Activated naive CD8-positive, alpha-beta T cell treated with anti-CD3 and anti-CD28 coated beads, Interleukin-2, amount 50 U/mL, for 24 hours (primary cell): ENCODE measurements around the gene EME1.
"Not testable (repeated sequence)": the region's sequence is repeated elsewhere in the genome, so short reads cannot be mapped to it uniquely, and the experiment has no call there.

Experiments used
- ATAC-seq: fragments of 150-1000 bp; cut with Tn5 transposase; one replicate; pipeline ENCODE4 v1.10.0; 2021
- DNase-seq: peaks from one replicate; pipeline ENCODE4 v3.0.0; 2021
- H3K27ac Mint-ChIP-seq: one replicate; pipeline ENCODE4 v1.8.0; 2021; ENCODE audit warnings: mild to moderate bottlenecking, mixed read lengths
- H3K27me3 Mint-ChIP-seq: one replicate; pipeline ENCODE4 v1.8.0; 2021; ENCODE audit warnings: mixed read lengths
- H3K36me3 Mint-ChIP-seq: one replicate; pipeline ENCODE4 v1.8.0; 2021; ENCODE audit warnings: low read depth, mixed read lengths
- H3K4me1 Mint-ChIP-seq: one replicate; pipeline ENCODE4 v1.8.0; 2021; ENCODE audit warnings: mixed read lengths
- H3K4me3 Mint-ChIP-seq: one replicate; pipeline ENCODE4 v1.8.0; 2021; ENCODE audit warnings: mild to moderate bottlenecking, moderate library complexity, mixed read lengths
- H3K9me3 Mint-ChIP-seq: one replicate; pipeline ENCODE4 v1.8.0; 2021; ENCODE audit warnings: mixed read lengths

The EME1 gene

DNA sequence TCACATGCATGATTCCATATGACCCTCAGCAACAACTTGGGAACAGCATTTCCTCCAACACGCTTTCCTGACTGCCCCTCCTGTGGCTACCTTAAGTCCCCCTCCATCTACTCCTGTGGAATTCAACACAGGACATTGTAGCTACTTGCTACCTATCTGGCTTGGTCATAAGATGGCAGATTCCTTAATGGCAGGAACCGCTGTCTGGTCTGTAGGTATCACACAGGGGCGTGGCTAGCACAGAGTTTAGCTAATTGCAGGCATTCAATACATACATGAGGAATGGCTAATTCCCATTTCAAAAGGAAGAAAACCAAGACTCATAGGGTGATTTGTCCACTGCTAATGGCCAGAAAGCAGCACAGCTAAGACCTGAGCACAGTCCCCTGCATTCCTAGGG lies 15.7 kb downstream of the EME1 start:
- Mint-ChIP-seq H3K27ac (no peak overlapping the region), H3K9me3 (no peaks in the 10 kb centered on the region), H3K36me3 (peaks cover 87% of the 10 kb centered on the region), H3K4me1 (no peaks in the 10 kb centered on the region), H3K27me3 (no peaks in the 10 kb centered on the region), H3K4me3 (no peak overlapping the region)
- no peak for DNase-seq
- no peak for ATAC-seq

- DNase-seq (no peak), ATAC-seq (no peak)
- H3K36me3 Mint-ChIP-seq = peaks cover 89% of the 10 kb centered on the region
- no peaks in the 10 kb centered on the region for H3K9me3 Mint-ChIP-seq
- H3K27me3 Mint-ChIP-seq = no peaks in the 10 kb centered on the region
- peaks cover under 1% of the 10 kb centered on the region for H3K4me1 Mint-ChIP-seq
- no peak overlapping the region for H3K4me3 Mint-ChIP-seq
- no peak overlapping the region for H3K27ac Mint-ChIP-seq
Measured at GRCh38 chr17:50389534-50389933, 16.5 kb downstream of the EME1 start.

DNA sequence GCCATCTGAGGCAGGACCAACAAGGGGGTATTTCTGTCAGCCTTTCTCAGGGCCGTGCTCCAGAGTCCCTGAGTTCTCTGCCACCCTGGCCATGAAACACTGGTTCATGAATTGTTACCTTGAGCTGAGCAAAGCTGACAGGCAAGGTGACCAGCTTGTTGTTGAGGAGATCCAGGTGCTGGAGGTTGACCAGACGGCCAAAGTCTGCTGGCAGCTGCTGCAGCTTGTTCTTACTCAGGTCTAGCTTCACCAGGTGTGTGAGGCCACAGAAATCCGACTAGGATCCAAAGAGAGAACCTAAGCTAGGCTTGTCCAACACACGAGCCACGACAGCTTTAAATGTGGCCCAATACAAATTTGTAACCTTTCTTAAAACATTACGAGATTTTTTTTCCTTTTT lies 19.6 kb downstream of the EME1 start:
- DNase-seq (no peak), ATAC-seq (no peak)
- H3K27ac Mint-ChIP-seq = no peak overlapping the region
- H3K36me3 Mint-ChIP-seq = peaks cover 80% of the 10 kb centered on the region
- H3K4me1 Mint-ChIP-seq = peaks cover 22% of the 10 kb centered on the region
- no peaks in the 10 kb centered on the region for H3K9me3 Mint-ChIP-seq
- no peak overlapping the region for H3K4me3 Mint-ChIP-seq
- H3K27me3 Mint-ChIP-seq = no peaks in the 10 kb centered on the region

GRCh38 chr17:50393700-50394099 lies 20.7 kb downstream of the EME1 start:
- H3K36me3 Mint-ChIP-seq = peaks cover 70% of the 10 kb centered on the region
- H3K4me3 Mint-ChIP-seq = no peak overlapping the region
- no peaks in the 10 kb centered on the region for H3K27me3 Mint-ChIP-seq
- no peaks in the 10 kb centered on the region for H3K9me3 Mint-ChIP-seq
- ATAC-seq = no peak
- DNase-seq = no peak
- H3K4me1 Mint-ChIP-seq = peaks cover 25% of the 10 kb centered on the region
- H3K27ac Mint-ChIP-seq = no peak overlapping the region

DNA sequence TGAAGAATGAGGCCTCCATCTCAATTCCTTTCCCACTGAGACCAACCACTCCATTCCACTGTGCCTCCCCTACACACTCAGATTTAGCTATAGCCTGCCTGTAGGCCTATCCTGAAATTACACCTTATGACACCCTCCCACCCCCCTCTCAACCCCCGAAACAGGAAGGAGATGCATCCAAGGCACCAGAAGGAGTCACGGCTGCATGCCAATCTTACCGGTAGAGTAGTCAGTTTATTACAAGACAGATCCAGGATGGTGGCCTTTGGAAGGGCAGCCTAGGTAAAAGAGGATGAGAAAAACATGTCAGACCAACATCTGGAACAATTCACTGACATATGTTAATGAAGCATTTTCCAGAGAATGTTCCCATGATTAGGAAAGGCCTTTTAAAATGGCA lies 21.7 kb downstream of the EME1 start:
- Mint-ChIP-seq H3K9me3 (no peaks in the 10 kb centered on the region), H3K27me3 (no peaks in the 10 kb centered on the region), H3K27ac (peak overlapping the region; percentile 60), H3K36me3 (peaks cover 61% of the 10 kb centered on the region), H3K4me3 (peak overlapping the region; percentile 95), H3K4me1 (peaks cover 25% of the 10 kb centered on the region)
- no peak for DNase-seq
- no peak for ATAC-seq

- Mint-ChIP-seq H3K4me1 (peaks cover 25% of the 10 kb centered on the region), H3K9me3 (no peaks in the 10 kb centered on the region), H3K36me3 (peaks cover 44% of the 10 kb centered on the region), H3K27ac (peak overlapping the region; percentile 93), H3K4me3 (peak overlapping the region; percentile 95), H3K27me3 (no peaks in the 10 kb centered on the region)
- DNase-seq = peak; percentile 31
- ATAC-seq = peak; percentile 55
Measured at GRCh38 chr17:50396261-50397110, 23.5 kb downstream of the EME1 start.

DNA sequence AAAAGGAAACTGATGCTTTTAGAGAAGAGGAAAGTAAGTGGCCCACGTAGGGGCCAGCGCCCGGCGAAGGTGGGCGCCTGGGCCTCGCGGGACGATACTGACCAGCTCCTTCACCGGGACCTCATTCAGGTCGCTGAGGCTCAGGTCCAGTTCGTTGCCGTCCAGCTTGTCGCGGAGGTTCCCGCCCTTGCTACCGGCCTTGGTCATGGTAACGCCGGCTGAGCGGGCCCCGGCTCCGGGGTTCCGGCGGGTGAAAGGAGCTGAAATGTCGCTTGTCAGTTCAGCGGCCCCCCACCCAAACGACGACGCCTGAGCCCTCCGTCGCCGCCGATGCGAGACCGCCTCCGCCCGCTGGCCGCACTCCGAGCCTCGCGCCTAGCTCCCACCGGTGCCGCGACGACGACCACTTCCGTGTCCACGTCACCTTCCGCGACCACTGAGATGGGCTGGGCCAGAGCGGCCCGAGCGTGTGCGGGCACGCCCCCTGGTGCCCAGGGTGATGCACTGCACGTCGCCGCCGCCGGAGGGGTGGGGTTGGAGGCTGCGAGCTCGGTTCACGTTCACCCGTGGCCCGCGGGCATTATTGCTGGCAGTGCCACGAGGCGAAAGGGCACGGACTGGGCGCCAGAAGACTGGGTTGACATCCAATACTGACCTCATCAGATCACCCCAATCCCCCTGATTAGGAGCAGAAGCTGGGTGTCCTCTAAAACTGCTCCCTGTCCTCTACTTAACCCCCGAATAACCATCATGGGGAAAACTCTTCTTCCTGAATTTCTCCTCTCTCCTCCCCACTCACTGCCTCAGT lies 24.3 kb downstream of the EME1 start, which contains the start of gene LRRC59:
Gene LRRC59 (minus strand): TSS at position 413 of the 808 bp plus-strand sequence. CDS start 206 bp downstream, at position 207.
- H3K4me1 Mint-ChIP-seq = peaks cover 25% of the 10 kb centered on the region

DNA sequence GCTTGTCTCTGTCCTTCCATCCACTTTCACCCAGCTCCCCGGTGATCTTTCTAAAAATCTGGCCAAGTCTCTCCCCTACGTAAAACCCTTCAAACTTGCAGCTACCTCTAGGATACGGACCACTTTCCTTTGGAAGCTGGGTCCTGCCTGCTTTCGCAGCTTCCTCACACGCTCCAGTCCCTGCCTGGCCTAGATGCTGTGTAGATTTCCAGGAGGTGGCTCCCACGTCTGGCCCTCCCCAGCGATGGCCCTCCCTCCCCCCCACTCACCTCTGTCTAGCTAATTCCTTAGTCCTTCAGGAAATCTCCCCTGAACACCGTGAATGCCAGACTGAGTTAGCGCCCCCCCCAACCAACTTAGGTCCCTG lies 24.9 kb downstream of the EME1 start:
- Mint-ChIP-seq H3K4me1 (peaks cover 25% of the 10 kb centered on the region), H3K4me3 (peak overlapping the region; percentile 95), H3K27me3 (peaks cover 2% of the 10 kb centered on the region)

More for the DNA sequence above, 24.3 kb downstream of the EME1 start, which contains the start of gene LRRC59:
- DNase-seq = peak; percentile 96
- H3K9me3 Mint-ChIP-seq = no peaks in the 10 kb centered on the region
- H3K27me3 Mint-ChIP-seq = no peaks in the 10 kb centered on the region
- peaks cover 38% of the 10 kb centered on the region for H3K36me3 Mint-ChIP-seq
- peak within 1 kb of the TSS; percentile 93 for H3K27ac Mint-ChIP-seq
- ATAC-seq = peak; percentile 97
- H3K4me3 Mint-ChIP-seq = peak within 1 kb of the TSS; percentile 95

GRCh38 chr17:50398672-50399071 lies 25.6 kb downstream of the EME1 start:
- peaks cover 25% of the 10 kb centered on the region for H3K36me3 Mint-ChIP-seq
- not testable (repeated sequence) for H3K9me3 Mint-ChIP-seq, ATAC-seq, H3K27ac Mint-ChIP-seq, H3K27me3 Mint-ChIP-seq, DNase-seq, H3K4me3 Mint-ChIP-seq
- peaks cover 25% of the 10 kb centered on the region for H3K4me1 Mint-ChIP-seq

More for the DNA sequence above, 24.9 kb downstream of the EME1 start:
- no peak for DNase-seq
- Mint-ChIP-seq H3K36me3 (peaks cover 32% of the 10 kb centered on the region), H3K27ac (peak overlapping the region; percentile 74), H3K9me3 (no peaks in the 10 kb centered on the region)
- no peak for ATAC-seq

GRCh38 chr17:50399591-50399990 lies 26.6 kb downstream of the EME1 start:
- H3K4me3 Mint-ChIP-seq, DNase-seq, H3K27ac Mint-ChIP-seq, H3K9me3 Mint-ChIP-seq, ATAC-seq: not testable (repeated sequence)
- peaks cover 24% of the 10 kb centered on the region for H3K4me1 Mint-ChIP-seq
- H3K27me3 Mint-ChIP-seq = peaks cover 11% of the 10 kb centered on the region
- peaks cover 17% of the 10 kb centered on the region for H3K36me3 Mint-ChIP-seq

DNA sequence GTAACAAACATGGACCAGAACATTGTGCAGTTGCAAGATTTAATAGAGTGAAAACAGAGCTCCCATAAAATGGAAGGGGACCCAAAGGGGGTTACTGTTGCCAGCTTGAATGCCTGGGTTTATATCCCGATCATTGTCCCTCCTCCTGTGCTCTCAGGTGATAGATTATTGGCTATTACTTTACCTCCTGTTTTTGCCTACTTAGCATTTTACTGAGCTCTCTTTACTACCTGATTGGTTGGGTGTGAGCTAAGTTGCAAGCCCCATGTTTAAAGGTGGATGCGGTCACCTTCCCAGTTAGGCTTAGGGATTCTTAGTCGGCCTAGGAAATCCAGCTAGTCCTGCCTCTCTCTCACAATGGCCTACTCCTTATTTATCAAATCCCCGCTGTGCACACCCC lies 32.3 kb downstream of the EME1 start:
- not testable (repeated sequence) for H3K36me3 Mint-ChIP-seq, H3K4me1 Mint-ChIP-seq, H3K9me3 Mint-ChIP-seq, H3K4me3 Mint-ChIP-seq, H3K27ac Mint-ChIP-seq, DNase-seq, ATAC-seq
- H3K27me3 Mint-ChIP-seq = peaks cover 13% of the 10 kb centered on the region

GRCh38 chr17:50406578-50406977 lies 33.5 kb downstream of the EME1 start:
- Mint-ChIP-seq H3K4me1 (no peaks in the 10 kb centered on the region), H3K36me3 (no peaks in the 10 kb centered on the region)

DNA sequence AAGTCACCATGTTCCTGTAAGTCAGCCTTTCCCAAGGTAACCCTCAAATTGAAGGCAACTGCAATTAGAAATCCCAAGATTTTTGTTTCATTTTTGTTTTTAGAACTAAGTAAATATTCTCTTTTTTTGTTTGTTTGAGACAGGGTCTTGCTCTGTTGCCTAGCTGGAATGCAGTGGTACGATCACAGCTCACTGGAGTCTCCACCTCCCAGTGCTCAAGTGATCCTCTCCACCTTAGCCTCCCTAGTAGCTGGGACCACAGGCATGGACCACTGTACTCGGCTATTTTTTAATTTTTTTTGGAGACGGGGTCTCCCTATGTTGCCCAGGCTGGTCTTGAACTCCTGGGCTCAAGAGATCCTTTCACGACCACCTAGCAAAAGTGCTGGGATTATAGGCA lies 34.9 kb downstream of the EME1 start:
- H3K9me3 Mint-ChIP-seq = no peaks in the 10 kb centered on the region
- no peaks in the 10 kb centered on the region for H3K4me1 Mint-ChIP-seq
- ATAC-seq = no peak
- no peaks in the 10 kb centered on the region for H3K36me3 Mint-ChIP-seq
- DNase-seq = no peak
- H3K27ac Mint-ChIP-seq = no peak overlapping the region
- H3K4me3 Mint-ChIP-seq = no peak overlapping the region
- peaks cover 12% of the 10 kb centered on the region for H3K27me3 Mint-ChIP-seq

More at GRCh38 chr17:50406578-50406977, 33.5 kb downstream of the EME1 start:
- no peak overlapping the region for H3K27ac Mint-ChIP-seq
- ATAC-seq (no peak), DNase-seq (no peak)
- H3K4me3 Mint-ChIP-seq = no peak overlapping the region
- no peaks in the 10 kb centered on the region for H3K9me3 Mint-ChIP-seq
- peaks cover 14% of the 10 kb centered on the region for H3K27me3 Mint-ChIP-seq

DNA sequence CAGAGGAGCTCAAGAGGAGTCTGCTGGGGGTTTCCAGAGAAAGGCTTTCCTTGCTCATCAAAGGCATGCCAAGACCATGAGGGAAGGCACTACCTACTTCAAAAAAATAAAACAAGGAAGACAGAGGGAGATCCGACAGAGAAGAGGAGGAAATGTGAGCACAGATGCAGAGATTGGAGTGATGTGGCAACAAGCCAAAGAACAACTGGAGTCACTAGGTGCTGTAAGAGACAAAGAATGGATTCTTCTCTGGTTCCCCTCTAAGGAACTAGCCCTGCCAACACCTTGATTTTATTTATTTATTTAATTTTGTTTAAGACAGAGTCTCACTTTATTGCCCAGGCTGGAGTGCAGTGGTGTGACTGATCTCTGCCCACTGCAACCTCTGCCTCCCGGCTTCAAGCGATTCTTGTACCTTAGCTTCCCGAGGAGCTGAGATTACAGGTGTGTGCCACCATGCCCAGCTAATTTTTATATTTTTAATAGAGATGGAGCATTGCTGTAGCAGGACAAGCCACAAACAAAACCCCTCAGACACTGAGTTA lies 39.2 kb downstream of the EME1 start:
- Mint-ChIP-seq H3K27me3 (peaks cover 2% of the 10 kb centered on the region), H3K4me1 (no peaks in the 10 kb centered on the region), H3K4me3 (no peak overlapping the region), H3K36me3 (no peaks in the 10 kb centered on the region), H3K9me3 (no peaks in the 10 kb centered on the region), H3K27ac (no peak overlapping the region)
- ATAC-seq = no peak
- DNase-seq = no peak
